ENCODE measurements around the gene GTSF1L.

DNA sequence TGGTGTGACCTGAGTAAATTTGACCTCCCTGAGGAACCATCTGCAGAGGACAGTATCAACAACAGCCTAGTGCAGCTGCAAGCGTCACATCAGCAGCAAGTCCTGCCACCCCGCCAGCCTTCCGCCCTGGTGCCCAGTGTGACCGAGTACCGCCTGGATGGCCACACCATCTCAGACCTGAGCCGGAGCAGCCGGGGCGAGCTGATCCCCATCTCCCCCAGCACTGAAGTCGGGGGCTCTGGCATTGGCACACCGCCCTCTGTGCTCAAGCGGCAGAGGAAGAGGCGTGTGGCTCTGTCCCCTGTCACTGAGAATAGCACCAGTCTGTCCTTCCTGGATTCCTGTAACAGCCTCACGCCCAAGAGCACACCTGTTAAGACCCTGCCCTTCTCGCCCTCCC, 24.3 kb downstream of the GTSF1L start:
- TF ChIP-seq CTCF (IDR thresholded peaks at IDR 0.05; ENCODE audit: insufficient read depth, low read length, poor library complexity, severe bottlenecking) = no peak
- TF ChIP-seq EZH2phosphoT487 (conservative IDR thresholded peaks at IDR 0.05; ENCODE audit: low read length) = no peak
